Inferior parietal cortex (tissue), 1 donor: Measurements from ENCODE around the gene SLC39A3.
"Not testable (repeated sequence)": the region's sequence is repeated elsewhere in the genome, so short reads cannot be mapped to it uniquely, and the experiment has no call there.

ENCODE experiments used
- DNase-seq: peaks from one replicate; pipeline ENCODE4 v3.0.0-alpha.2; 2016; ENCODE audit errors: extremely low spot score

The SLC39A3 gene

DNA sequence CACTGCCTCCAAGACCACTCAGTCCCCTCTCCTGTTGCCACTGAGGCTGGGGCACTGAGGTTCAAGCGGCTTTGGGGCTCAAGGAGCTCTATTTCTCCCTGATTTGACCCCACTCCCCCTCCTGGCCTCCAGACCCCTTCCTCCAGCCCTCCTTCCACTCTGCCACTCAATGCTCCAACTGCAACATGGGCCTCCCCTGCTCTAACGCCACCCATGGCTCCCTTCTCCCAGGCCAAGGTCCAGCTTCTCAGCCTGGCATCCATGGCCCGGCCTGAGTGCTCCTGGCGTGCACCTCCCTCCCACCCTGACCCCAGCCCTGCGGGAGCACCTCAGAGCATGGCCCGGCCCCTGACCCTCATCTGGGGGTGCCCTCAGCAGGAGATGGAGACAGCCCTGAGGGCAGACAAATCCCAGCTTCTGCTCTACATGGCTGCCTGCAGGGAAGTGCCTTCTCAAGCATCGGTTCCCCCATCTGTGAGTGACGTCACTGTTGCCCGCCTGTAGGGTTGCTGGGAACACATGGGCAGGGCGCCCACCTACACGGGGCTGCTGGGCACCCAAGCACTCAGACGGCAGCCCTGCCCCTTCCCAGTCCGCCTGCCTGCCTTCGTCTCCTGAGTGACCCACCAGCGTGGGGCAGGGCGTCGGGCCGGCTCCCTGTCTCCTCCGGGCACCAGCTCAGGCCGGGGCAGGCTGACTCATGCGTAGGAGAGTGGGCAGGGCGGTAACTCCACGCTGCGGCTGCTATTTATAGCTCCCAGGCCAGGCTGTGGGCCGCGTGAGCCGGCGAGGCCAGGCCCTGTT, 17.1 kb downstream of the SLC39A3 start:
- DNase-seq: peak; percentile 42

DNA sequence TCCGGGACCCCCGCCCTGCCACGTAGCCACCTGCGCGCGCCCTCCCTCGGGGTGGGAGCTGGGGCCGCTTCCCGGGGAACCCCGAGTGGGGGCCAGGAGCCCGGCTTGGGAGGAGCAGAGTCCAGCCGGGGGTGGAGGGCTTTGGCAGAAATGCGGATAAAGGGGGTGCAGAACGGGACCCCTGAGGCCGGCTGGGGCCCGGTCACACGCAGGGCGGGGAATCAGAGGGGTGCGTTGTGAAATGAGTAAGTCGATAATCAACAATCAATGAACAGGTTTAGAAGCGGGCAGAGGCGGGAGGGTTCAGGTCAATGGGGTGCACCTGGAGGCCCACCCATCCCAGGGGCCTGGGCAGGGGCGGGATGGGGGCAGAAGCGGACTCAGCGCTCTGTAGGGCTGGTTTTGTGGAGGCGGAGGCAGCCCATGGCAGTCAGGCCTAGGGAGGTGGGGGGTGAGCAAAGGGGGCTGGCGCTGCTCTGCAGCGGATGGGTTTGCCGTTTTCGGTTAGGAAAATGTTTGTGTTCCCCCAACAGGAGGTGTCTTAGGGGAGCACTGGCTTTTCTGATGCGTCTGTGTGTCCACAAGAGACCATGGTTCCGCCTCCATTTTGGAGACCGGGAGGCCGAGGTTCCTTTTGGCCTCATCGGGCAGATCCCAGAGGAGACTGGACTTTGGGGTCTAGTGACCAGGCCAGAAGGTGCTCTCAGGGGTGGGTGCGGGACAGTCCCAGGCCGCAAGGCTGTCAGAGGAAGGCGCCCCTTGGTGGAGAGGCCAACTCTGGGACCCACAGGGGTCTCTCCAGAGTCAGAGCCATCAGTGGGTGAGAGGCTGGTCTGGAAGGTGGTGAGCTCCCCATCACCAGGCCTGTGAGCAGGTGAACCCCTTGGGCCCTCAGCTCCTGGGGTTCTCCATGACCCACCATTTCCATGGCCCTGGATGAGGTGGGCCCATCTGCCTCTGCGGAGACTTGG, 18.0 kb downstream of the SLC39A3 start:
- DNase-seq: no peak

DNA sequence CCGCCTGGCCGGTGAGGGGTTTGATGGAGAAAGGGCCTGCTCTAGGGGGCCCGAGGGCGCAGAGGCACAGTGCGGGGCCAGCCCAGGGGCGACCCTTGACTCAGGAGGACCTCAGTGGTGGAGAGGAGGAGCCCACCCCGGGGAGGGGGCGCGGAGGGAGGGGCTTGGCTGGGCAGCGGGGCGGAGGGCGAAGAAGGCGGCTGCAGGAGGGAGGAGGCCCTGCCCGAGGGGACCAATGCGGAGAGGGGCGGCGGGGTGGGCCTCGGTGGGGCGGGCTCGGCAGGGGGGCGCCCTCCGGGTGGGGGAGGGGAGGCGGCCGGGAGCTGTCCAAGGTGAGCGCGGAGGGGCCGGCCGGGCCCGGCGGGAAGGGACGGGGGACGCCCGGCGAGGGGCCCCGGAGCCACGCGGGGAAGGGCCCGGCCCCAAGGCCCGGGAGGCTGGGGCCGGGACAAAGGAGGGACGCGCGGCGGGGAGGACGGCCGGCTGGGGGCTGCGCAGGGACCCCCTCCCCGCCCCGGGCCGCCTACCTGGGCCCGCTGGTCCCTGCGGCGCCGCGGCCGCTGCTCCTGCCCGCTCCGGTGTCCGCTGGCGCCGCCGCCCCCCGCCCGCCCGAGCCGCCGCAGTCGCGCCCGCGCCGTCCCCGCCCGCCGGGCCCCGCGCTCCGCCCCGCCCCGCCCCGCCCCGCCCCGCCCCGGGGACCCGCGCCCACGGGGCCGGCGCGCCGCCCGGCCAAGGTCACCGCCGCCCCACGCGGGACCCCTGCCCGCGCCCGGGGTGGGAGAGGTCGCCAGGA, 18.8 kb downstream of the SLC39A3 start, which contains the start of gene DIRAS1:
DIRAS1 (minus strand) TSS at position 596 of the 793 bp plus-strand sequence. CDS start 3,566 bp downstream, outside the sequence.
- no peak for DNase-seq

DNA sequence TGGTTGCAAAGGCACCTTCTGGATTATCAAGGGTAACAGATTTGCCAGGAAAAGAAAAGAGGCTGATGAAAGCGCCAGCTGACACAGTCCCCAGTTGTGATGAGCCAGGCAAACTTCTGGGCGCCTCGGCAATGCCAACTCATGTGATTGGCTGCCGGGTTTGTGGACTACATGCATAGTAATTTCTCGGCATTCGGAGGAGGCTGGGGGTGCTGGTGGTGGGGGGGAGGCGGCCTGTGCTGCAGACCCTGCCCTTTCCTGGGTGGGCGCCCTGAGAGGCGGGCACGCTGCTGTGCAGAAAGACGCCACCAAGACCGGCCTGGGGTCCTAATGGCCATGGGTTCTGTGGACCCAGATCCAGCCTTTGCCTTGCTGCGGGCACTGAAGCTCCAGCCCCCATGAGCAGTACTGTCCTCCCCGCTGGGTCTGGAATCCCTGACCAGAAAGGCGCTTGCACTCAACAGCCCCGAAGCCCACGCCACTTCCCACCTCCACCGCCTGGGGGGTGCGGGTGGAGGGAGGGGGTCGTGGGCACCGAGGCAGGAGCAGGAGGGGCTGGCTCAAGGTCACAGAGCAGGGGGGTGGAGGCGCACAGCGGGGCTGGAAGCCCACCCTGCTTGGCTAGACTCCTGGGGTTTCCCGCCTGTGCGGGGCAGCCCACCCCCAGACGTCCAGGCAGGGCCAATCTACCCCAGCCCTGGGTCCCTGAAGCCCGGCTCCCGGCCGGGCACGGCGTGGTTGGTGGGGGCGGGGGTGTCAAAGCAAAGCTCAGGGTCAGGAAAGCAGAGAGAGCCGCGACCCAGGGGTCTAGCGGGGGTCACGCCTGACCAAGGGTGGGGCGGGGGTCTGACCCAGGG, 19.7 kb downstream of the SLC39A3 start:
- DNase-seq: peak; percentile 64

DNA sequence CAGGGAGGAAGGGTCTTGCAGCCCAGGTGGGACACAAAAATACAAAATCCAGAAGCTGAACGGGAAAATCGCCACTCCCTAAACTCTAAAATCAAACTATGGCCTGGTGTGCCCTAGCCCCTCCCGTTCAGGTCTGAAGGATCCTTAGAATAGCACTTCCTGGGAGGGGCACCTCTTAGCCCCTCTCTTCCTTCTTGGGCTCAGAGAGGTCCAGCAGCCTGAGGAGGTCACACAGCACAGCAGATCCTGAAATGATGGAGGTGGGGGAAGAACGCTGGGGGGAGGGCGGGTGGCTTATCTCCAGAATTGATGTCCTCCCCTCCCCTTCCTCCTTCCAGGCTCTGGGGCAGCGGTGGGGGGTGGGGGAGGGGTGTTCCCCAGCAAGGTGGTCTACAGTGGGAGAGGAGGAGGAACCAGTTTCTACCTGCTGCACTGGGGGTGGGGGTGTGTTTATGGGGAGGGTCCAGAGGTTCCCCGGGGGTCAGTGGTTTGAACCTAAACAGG, 20.5 kb downstream of the SLC39A3 start:
- no peak for DNase-seq

- DNase-seq: no peak
Measured at GRCh38 chr19:2717638-2718541, 21.9 kb downstream of the SLC39A3 start.

GRCh38 chr19:2716722-2717637, 22.8 kb downstream of the SLC39A3 start:
- no peak for DNase-seq

GRCh38 chr19:2716275-2716650, 23.6 kb downstream of the SLC39A3 start:
- DNase-seq: no peak

GRCh38 chr19:2715470-2716274, 24.1 kb downstream of the SLC39A3 start:
- no peak for DNase-seq

- DNase-seq: no peak
Measured at GRCh38 chr19:2714531-2715269, 25.1 kb downstream of the SLC39A3 start.

DNA sequence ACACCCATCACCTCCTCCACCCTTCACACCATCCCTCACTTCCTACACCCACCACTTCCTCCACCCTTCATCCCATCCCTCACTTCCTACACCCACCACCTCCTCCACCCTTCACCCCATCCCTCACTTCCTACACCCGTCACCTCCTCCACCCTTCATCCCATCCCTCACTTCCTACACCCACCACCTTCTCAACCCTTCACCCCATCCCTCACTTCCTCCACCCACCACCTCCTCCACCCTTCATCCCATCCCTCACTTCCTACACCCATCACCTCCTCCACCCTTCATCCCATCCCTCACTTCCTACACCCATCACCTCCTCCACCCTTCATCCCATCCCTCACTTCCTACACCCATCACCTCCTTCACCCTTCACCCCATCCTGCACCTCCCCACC, 25.7 kb downstream of the SLC39A3 start:
- not testable (repeated sequence) for DNase-seq

DNA sequence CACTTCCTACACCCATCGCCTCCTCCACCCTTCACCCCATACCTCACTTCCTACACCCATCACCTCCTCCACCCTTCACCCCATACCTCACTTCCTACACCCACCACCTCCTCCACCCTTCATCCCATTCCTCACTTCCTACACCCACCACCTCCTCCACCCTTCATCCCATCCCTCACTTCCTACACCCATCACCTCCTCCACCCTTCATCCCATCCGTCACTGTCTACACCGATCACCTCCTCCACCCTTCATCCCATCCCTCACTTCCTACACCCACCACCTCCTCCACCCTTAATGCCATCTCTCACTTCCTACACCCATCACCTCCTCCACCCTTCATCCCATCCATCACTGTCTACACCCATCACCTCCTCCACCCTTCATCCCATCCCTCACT, 26.6 kb downstream of the SLC39A3 start:
- not testable (repeated sequence) for DNase-seq

GRCh38 chr19:2711875-2712205, 28.0 kb downstream of the SLC39A3 start:
- DNase-seq: no peak

GRCh38 chr19:2711172-2711874, 28.5 kb downstream of the SLC39A3 start:
- no peak for DNase-seq

GRCh38 chr19:2706251-2706650, 33.6 kb downstream of the SLC39A3 start:
- no peak for DNase-seq

- no peak for DNase-seq
Measured at GRCh38 chr19:2703691-2704216, 36.1 kb downstream of the SLC39A3 start.
